Neuronal stem cell (in vitro differentiated cells): ENCODE results near the gene NELL1.

Experiments used
- DNase-seq: peaks from one replicate; pipeline ENCODE4 v3.0.0-alpha.2; 2013; ENCODE audit warnings: low spot score
- H2AFZ ChIP-seq: one replicate; pipeline ENCODE4 v1.6.1; 2013; ENCODE audit warnings: mild to moderate bottlenecking, low read length, inconsistent platforms
- H2AK5ac ChIP-seq: 2 replicates; pipeline ENCODE4 v1.6.1; 2013; ENCODE audit warnings: low read depth, mild to moderate bottlenecking, inconsistent platforms, low read length, moderate library complexity, mixed read lengths
- H2BK120ac ChIP-seq: 2 replicates; pipeline ENCODE4 v1.6.1; 2013; ENCODE audit warnings: low read depth, mild to moderate bottlenecking, inconsistent platforms, low read length, moderate library complexity, mixed read lengths
- H2BK12ac ChIP-seq: one replicate; pipeline ENCODE4 v1.6.1; 2013; ENCODE audit warnings: low read length, inconsistent platforms
- H2BK15ac ChIP-seq: 2 replicates; pipeline ENCODE4 v1.6.1; 2013; ENCODE audit warnings: mild to moderate bottlenecking, low read length, inconsistent platforms, mixed read lengths
- H2BK5ac ChIP-seq: one replicate; pipeline ENCODE4 v1.6.1; 2013; ENCODE audit warnings: inconsistent platforms, mild to moderate bottlenecking, low read length, moderate library complexity
- H3K14ac ChIP-seq: one replicate; pipeline ENCODE4 v1.6.1; 2013; ENCODE audit warnings: low read length, inconsistent platforms
- H3K18ac ChIP-seq: 2 replicates; pipeline ENCODE4 v1.6.1; 2013; ENCODE audit warnings: low read length, inconsistent platforms
- H3K23ac ChIP-seq: 2 replicates; pipeline ENCODE4 v1.6.1; 2013; ENCODE audit warnings: low read depth, mild to moderate bottlenecking, mixed read lengths, low read length, inconsistent platforms; ENCODE audit not compliant: poor library complexity
- H3K27ac ChIP-seq: replicated peaks from 3 replicates; pipeline ENCODE4 v1.5.1; 2013; ENCODE audit warnings: low read length, inconsistent platforms
- H3K27me3 ChIP-seq, 3 experiments: 2 replicates each; pipeline ENCODE4 v1.6.1; 2013; ENCODE audit warnings: low read length in 3 of 3, mild to moderate bottlenecking in 2 of 3, inconsistent platforms in 1 of 3, low read depth in 1 of 3, mixed read lengths in 1 of 3, moderate library complexity in 1 of 3; ENCODE audit not compliant: control insufficient read depth in 3 of 3, insufficient read depth in 3 of 3
- H3K36me3 ChIP-seq, 2 donors: replicated peaks in 1 of 2; 2 replicates each; pipeline ENCODE4 v1.6.1; 2013; ENCODE audit warnings: low read length in 2 of 2; ENCODE audit not compliant: control insufficient read depth in 2 of 2, insufficient read depth in 2 of 2
- H3K4ac ChIP-seq: 2 replicates; pipeline ENCODE4 v1.6.1; 2013; ENCODE audit warnings: inconsistent platforms, mild to moderate bottlenecking, low read length, moderate library complexity
- H3K4me1 ChIP-seq, 2 donors: 1 replicate in 1 of 2; 2 replicates in 1 of 2; pipeline ENCODE4 v1.6.1; 2013; ENCODE audit warnings: low read length in 2 of 2, low read depth in 1 of 2; ENCODE audit not compliant: control insufficient read depth in 2 of 2, insufficient read depth in 1 of 2
- H3K4me2 ChIP-seq: one replicate; pipeline ENCODE4 v1.6.1; 2013; ENCODE audit warnings: mild to moderate bottlenecking, low read length, inconsistent platforms; ENCODE audit not compliant: insufficient read depth, poor library complexity, severe bottlenecking
- H3K4me3 ChIP-seq, 2 donors: 2 replicates each; pipeline ENCODE4 v1.5.1; 2013; ENCODE audit warnings: low read length in 2 of 2, mild to moderate bottlenecking in 2 of 2, inconsistent platforms in 1 of 2, moderate library complexity in 1 of 2
- H3K79me1 ChIP-seq: one replicate; pipeline ENCODE4 v1.6.1; 2013; ENCODE audit warnings: low read depth, mild to moderate bottlenecking, inconsistent platforms, low read length, moderate library complexity
- H3K9ac ChIP-seq: one replicate; pipeline ENCODE4 v1.6.1; 2013; ENCODE audit warnings: mild to moderate bottlenecking, low read depth, low read length, inconsistent platforms; ENCODE audit not compliant: poor library complexity
- H3K9me3 ChIP-seq, 2 donors: replicated peaks in 1 of 2; 2 replicates each; pipeline versions ENCODE3 to v1.6.1; 2013; ENCODE audit warnings: low read length in 2 of 2, mild to moderate bottlenecking in 2 of 2, inconsistent platforms in 1 of 2, low read depth in 1 of 2, mixed read lengths in 1 of 2, moderate library complexity in 1 of 2; ENCODE audit not compliant: control insufficient read depth in 2 of 2, insufficient read depth in 1 of 2
- H4K8ac ChIP-seq: one replicate; pipeline ENCODE4 v1.6.1; 2013; ENCODE audit warnings: low read depth, mild to moderate bottlenecking, inconsistent platforms, low read length, moderate library complexity
- H4K91ac ChIP-seq: one replicate; pipeline ENCODE4 v1.6.1; 2013; ENCODE audit warnings: low read length, low read depth, mild to moderate bottlenecking, inconsistent platforms; ENCODE audit not compliant: poor library complexity
- WGBS, 2 donors: extraction: QIAGEN DNeasy Blood & Tissue Kit; methylation state at CpG; one replicate each; pipeline ENCODE4 v1.1.7; 2013; ENCODE audit warnings: missing lambda C conversion rate in 2 of 2, mixed read lengths in 1 of 2; ENCODE audit not compliant: insufficient read length in 2 of 2, insufficient replicate concordance in 1 of 2; ENCODE audit errors: extremely low coverage in 2 of 2; 5-methylcytosine and 5-hydroxymethylcytosine counted together

The NELL1 gene

DNA sequence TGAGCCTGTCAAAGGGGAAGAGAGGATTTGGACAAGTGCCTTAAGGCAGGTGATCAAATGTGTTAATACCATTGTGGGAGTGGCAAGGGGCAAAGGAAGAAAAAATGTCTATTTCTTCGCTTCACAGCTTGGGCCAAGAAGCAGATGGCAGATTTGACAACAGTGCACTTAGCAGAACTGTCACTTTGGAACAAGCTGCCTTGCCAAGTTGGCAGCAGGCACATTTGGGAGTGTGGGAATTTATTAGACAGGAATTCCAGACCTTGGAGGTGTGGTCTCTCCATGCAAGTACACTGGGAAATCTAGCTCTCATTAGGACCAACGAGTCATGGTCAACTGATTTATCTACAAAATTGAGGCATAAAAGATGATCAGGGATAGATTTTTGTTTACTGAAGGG lies 265.1 kb downstream of the NELL1 start:
- H2BK12ac ChIP-seq = no peak overlapping the region
- H2BK5ac ChIP-seq = no peak overlapping the region
- H2AFZ ChIP-seq = no peak overlapping the region
- no peaks in the 10 kb centered on the region for H3K9me3 ChIP-seq
- no peak overlapping the region for H3K4ac ChIP-seq
- no peak overlapping the region for H3K9ac ChIP-seq
- no peak overlapping the region for H3K14ac ChIP-seq
- H3K36me3 ChIP-seq = no peaks in the 10 kb centered on the region
- H2BK120ac ChIP-seq = no peak overlapping the region
- no peaks in the 10 kb centered on the region for H3K27me3 ChIP-seq
- no peak overlapping the region for H3K23ac ChIP-seq
- no peak overlapping the region for H3K4me3 ChIP-seq
- H2BK15ac ChIP-seq = no peak overlapping the region
- no peak overlapping the region for H3K4me2 ChIP-seq
- H3K27ac ChIP-seq = no peak overlapping the region
- H3K18ac ChIP-seq = no peak overlapping the region
- H2AK5ac ChIP-seq = no peak overlapping the region
- no CpG with 5 or more reads among the region's 2 CpGs for WGBS, 2 donors
- H4K91ac ChIP-seq = no peak overlapping the region
- no peak overlapping the region for H4K8ac ChIP-seq
- H3K4me1 ChIP-seq = no peaks in the 10 kb centered on the region
- H3K79me1 ChIP-seq = no peaks in the 10 kb centered on the region
- no peak for DNase-seq

DNA sequence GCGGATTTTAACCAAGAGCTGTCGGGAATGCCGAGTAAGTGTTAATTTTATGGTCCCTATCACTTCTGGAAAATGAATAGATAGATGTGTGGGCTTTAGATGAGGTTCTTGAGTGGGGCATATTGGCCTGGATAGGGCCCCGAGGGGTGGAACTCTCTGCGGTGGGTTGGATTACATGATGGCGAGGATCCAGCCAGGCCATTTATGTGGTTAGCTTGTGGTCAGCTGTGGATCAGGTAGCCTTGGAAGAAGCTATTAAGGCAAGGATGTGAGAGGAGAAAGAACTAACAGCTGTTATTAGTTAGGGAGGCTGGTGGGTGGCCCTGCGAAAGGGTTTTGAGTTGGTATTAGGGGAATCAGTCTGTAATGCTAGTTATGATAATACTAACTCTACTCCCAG lies 268.4 kb downstream of the NELL1 start:
- DNase-seq = no peak
- Histone ChIP-seq H2AFZ (no peak overlapping the region), H3K4me1 (no peaks in the 10 kb centered on the region), H3K9me3 (no peaks in the 10 kb centered on the region), H3K14ac (no peak overlapping the region), H3K18ac (no peak overlapping the region), H4K8ac (no peak overlapping the region), H3K4ac (no peak overlapping the region), H3K79me1 (no peaks in the 10 kb centered on the region), H3K36me3 (no peaks in the 10 kb centered on the region), H3K27ac (no peak overlapping the region), H3K27me3 (no peaks in the 10 kb centered on the region), H3K4me3 (no peak overlapping the region), H2BK15ac (no peak overlapping the region), H3K4me2 (no peak overlapping the region), H3K9ac (no peak overlapping the region), H2BK120ac (no peak overlapping the region), H3K23ac (no peak overlapping the region), H2BK5ac (no peak overlapping the region), H2AK5ac (no peak overlapping the region), H4K91ac (no peak overlapping the region), H2BK12ac (no peak overlapping the region)
- WGBS, 2 donors = no CpG with 5 or more reads among the region's 7 CpGs

DNA sequence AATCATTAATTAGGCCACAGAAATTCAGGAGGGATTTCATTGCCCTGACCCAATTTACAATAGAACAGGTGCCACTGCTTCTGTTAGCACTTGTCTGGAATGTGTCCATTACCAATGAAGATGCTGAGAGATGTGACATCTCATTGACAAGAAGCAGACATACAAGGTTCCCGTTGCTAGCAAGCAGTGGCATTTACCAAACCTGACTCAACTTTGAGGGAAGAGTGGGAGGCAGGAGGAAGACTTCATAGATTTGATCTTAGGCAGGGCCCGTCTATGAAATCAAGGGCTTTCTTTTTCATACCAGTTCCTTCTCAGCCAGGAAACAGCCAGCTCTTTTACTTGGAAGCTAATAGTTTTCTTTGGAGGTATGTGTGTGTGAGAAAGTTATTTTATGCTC lies 280.2 kb downstream of the NELL1 start:
- no peak for DNase-seq
- H3K36me3 ChIP-seq = no peaks in the 10 kb centered on the region
- no peak overlapping the region for H3K9ac ChIP-seq
- no peak overlapping the region for H2BK15ac ChIP-seq
- WGBS, 2 donors = no CpG with 5 or more reads among the region's 2 CpGs
- no peaks in the 10 kb centered on the region for H3K4me1 ChIP-seq
- no peak overlapping the region for H3K23ac ChIP-seq
- no peak overlapping the region for H4K8ac ChIP-seq
- no peaks in the 10 kb centered on the region for H3K79me1 ChIP-seq
- H3K4me3 ChIP-seq = no peak overlapping the region
- H3K14ac ChIP-seq = no peak overlapping the region
- no peak overlapping the region for H2AFZ ChIP-seq
- H2BK5ac ChIP-seq = no peak overlapping the region
- H3K27me3 ChIP-seq = no peaks in the 10 kb centered on the region
- H3K4me2 ChIP-seq = no peak overlapping the region
- H3K27ac ChIP-seq = no peak overlapping the region
- no peak overlapping the region for H3K18ac ChIP-seq
- no peak overlapping the region for H2BK120ac ChIP-seq
- H3K9me3 ChIP-seq = no peaks in the 10 kb centered on the region
- no peak overlapping the region for H4K91ac ChIP-seq
- H3K4ac ChIP-seq = no peak overlapping the region
- no peak overlapping the region for H2AK5ac ChIP-seq
- no peak overlapping the region for H2BK12ac ChIP-seq

DNA sequence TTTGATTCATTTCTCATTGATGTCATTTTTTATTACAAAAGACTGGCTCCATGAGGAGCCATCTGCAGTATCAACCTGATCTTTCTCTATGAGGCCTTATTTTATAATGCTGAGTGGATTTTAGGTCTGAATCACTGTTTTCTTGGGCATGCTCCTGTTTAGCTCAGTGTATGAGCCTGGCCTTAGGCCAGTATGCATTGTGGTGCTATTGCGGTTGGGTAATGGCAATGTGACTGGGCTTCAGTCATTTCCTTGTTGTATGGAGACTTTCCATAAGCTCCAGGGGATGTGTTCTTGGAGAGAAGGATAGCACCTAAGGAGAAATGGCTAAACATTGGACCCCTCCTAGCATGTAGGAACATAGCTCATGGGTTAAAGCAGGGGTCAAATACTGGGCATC lies 293.2 kb downstream of the NELL1 start:
- H2BK12ac ChIP-seq = no peak overlapping the region
- no peaks in the 10 kb centered on the region for H3K9me3 ChIP-seq
- H2AK5ac ChIP-seq = no peak overlapping the region
- H2BK120ac ChIP-seq = no peak overlapping the region
- H3K27ac ChIP-seq = no peak overlapping the region
- H3K23ac ChIP-seq = no peak overlapping the region
- no peak for DNase-seq
- WGBS, 2 donors = no CpG with 5 or more reads among the region's 1 CpG
- H3K4me1 ChIP-seq = peaks cover 0 to 2% of the 10 kb centered on the region in 2 donors
- H3K14ac ChIP-seq = no peak overlapping the region
- H3K4me3 ChIP-seq = no peak overlapping the region
- no peaks in the 10 kb centered on the region for H3K36me3 ChIP-seq
- no peaks in the 10 kb centered on the region for H3K79me1 ChIP-seq
- H3K9ac ChIP-seq = no peak overlapping the region
- no peak overlapping the region for H3K4me2 ChIP-seq
- no peak overlapping the region for H4K91ac ChIP-seq
- H4K8ac ChIP-seq = no peak overlapping the region
- no peak overlapping the region for H2AFZ ChIP-seq
- no peak overlapping the region for H3K18ac ChIP-seq
- H3K27me3 ChIP-seq = no peaks in the 10 kb centered on the region
- no peak overlapping the region for H2BK15ac ChIP-seq
- H3K4ac ChIP-seq = no peak overlapping the region
- H2BK5ac ChIP-seq = no peak overlapping the region
